Liver (tissue), 9 donors: ENCODE results near the gene ABHD15. TPM values are rescaled to one million over a fixed set of nuclear protein-coding genes. Genes with fewer than 3 reads are reported as not detected.

Experiments used
- DNase-seq: peaks from one replicate; pipeline ENCODE4 v3.0.0-alpha.2; 2017; ENCODE audit warnings: low spot score
- H3K27ac ChIP-seq, 2 donors: one replicate each; pipeline ENCODE4 v1.7.0; 2013; ENCODE audit warnings: inconsistent platforms in 2 of 2, low read length in 2 of 2, control low read depth in 1 of 2, low read depth in 1 of 2, mild to moderate bottlenecking in 1 of 2
- H3K27me3 ChIP-seq, 4 donors: one replicate each; pipeline versions ENCODE4 v1.6.1 to v1.7.0; 2013; ENCODE audit warnings: low read length in 3 of 4, inconsistent platforms in 1 of 4, mild to moderate bottlenecking in 1 of 4, moderate library complexity in 1 of 4; ENCODE audit not compliant: control insufficient read depth in 4 of 4, insufficient read depth in 4 of 4
- H3K36me3 ChIP-seq, 4 donors: one replicate each; pipeline versions ENCODE4 v1.6.1 to v1.7.0; 2013; ENCODE audit warnings: low read length in 3 of 4, mild to moderate bottlenecking in 3 of 4, low read depth in 1 of 4, moderate library complexity in 1 of 4; ENCODE audit not compliant: control insufficient read depth in 4 of 4, insufficient read depth in 3 of 4
- H3K4me1 ChIP-seq, 4 donors: one replicate each; pipeline versions ENCODE4 v1.6.1 to v1.7.0; 2013; ENCODE audit warnings: low read length in 3 of 4, mild to moderate bottlenecking in 3 of 4, moderate library complexity in 1 of 4; ENCODE audit not compliant: control insufficient read depth in 4 of 4, insufficient read depth in 4 of 4
- H3K4me3 ChIP-seq, 3 donors: one replicate each; pipeline versions ENCODE4 v1.6.1 to v1.7.0; 2013; ENCODE audit warnings: low read length in 3 of 3, control low read depth in 1 of 3, low read depth in 1 of 3, mild to moderate bottlenecking in 1 of 3
- H3K9ac ChIP-seq, 2 donors: one replicate each; pipeline ENCODE4 v1.7.0; 2013; ENCODE audit warnings: low read length in 2 of 2, mild to moderate bottlenecking in 2 of 2, moderate library complexity in 2 of 2, control low read depth in 1 of 2, low read depth in 1 of 2
- H3K9me3 ChIP-seq, 4 donors: one replicate each; pipeline versions ENCODE4 v1.6.1 to v1.7.0; 2013; ENCODE audit warnings: low read length in 3 of 4; ENCODE audit not compliant: control insufficient read depth in 4 of 4
- EGR1 ChIP-seq, 2 donors: IDR thresholded peaks; 2 replicates each; pipeline ENCODE4 v1.6.1; 2016 to 2018; ENCODE audit warnings: antibody characterized with exemption in 2 of 2, low read depth in 2 of 2
- FOXA1 ChIP-seq: IDR thresholded peaks from 2 replicates; pipeline ENCODE4 v1.6.1; 2016; ENCODE audit warnings: antibody characterized with exemption
- FOXA2 ChIP-seq: IDR thresholded peaks from 2 replicates; pipeline ENCODE4 v1.6.1; 2016; ENCODE audit warnings: antibody characterized with exemption
- GABPA ChIP-seq, 2 donors: IDR thresholded peaks in 1 of 2; conservative IDR thresholded peaks in 1 of 2; 2 replicates each; pipeline ENCODE4 v1.6.1; 2016; ENCODE audit warnings: antibody characterized with exemption in 2 of 2, mild to moderate bottlenecking in 1 of 2, moderate library complexity in 1 of 2
- HNF4A ChIP-seq, 2 donors: conservative IDR thresholded peaks; 2 replicates each; pipeline ENCODE4 v1.6.1; 2016; ENCODE audit warnings: antibody characterized with exemption in 2 of 2, mild to moderate bottlenecking in 2 of 2
- HNF4G ChIP-seq: IDR thresholded peaks from 2 replicates; pipeline ENCODE4 v1.6.1; 2016; ENCODE audit warnings: antibody characterized with exemption
- JUND ChIP-seq, 2 donors: IDR thresholded peaks; 2 replicates each; pipeline ENCODE4 v1.6.1; 2016; ENCODE audit warnings: antibody characterized with exemption in 2 of 2
- MAX ChIP-seq: IDR thresholded peaks from 2 replicates; pipeline ENCODE4 v1.6.1; 2016; ENCODE audit warnings: antibody characterized with exemption
- NR2F2 ChIP-seq: IDR thresholded peaks from 2 replicates; pipeline ENCODE4 v1.6.1; 2016; ENCODE audit warnings: antibody characterized with exemption
- RAD21 ChIP-seq, 2 donors: IDR thresholded peaks; 2 replicates each; pipeline ENCODE4 v1.6.1; 2016; ENCODE audit warnings: antibody characterized with exemption in 2 of 2, mild to moderate bottlenecking in 2 of 2
- RXRA ChIP-seq, 2 donors: IDR thresholded peaks; 2 replicates each; pipeline ENCODE4 v1.6.1; 2017 to 2018; ENCODE audit warnings: antibody characterized with exemption in 2 of 2, mild to moderate bottlenecking in 1 of 2
- SP1 ChIP-seq: IDR thresholded peaks from 2 replicates; pipeline ENCODE4 v1.6.1; 2018; ENCODE audit warnings: antibody characterized with exemption, mild to moderate bottlenecking
- TAF1 ChIP-seq: conservative IDR thresholded peaks from 2 replicates; pipeline ENCODE4 v1.6.1; 2016; ENCODE audit warnings: antibody characterized with exemption, mild to moderate bottlenecking
- YY1 ChIP-seq: IDR thresholded peaks from 2 replicates; pipeline ENCODE4 v1.6.1; 2016; ENCODE audit warnings: antibody characterized with exemption, mild to moderate bottlenecking
- WGBS: extraction: QIAGEN DNeasy Blood & Tissue Kit; methylation state at CpG from one replicate; pipeline ENCODE4 v1.1.7; 2013; 5-methylcytosine and 5-hydroxymethylcytosine counted together
- polyA plus RNA-seq, 2 donors: library from polyadenylated mRNA; stranded (reverse) in 1 of 2; unstranded in 1 of 2; fragments of 200-250 nt in 1 of 2; fragments of >200 nt in 1 of 2; fragmentation: Nextera tagmentation in 1 of 2; extraction: Ambion mirVana in 1 of 2; gene quantifications; one replicate each; pipeline versions ENCODE4 v1.2.1 to v1.2.3, GENCODE V29; 2013 to 2015
- total RNA-seq, 2 donors: library from RNA; depleted of rRNA; stranded (reverse); fragments of >200 nt; gene quantifications; one replicate each; pipeline ENCODE4 v1.2.3, GENCODE V29; 2014
- TF ChIP-seq, protein P1 (sequence below): IDR thresholded peaks from 2 replicates; pipeline ENCODE4 v1.6.1; 2016; ENCODE audit warnings: antibody characterized with exemption, mild to moderate bottlenecking
- TF ChIP-seq, protein P2 (sequence below): IDR thresholded peaks from 2 replicates; pipeline ENCODE4 v1.6.1; 2016; ENCODE audit warnings: antibody characterized with exemption
- TF ChIP-seq, protein P3 (sequence below): IDR thresholded peaks from 2 replicates; pipeline ENCODE4 v1.6.1; 2016; ENCODE audit warnings: antibody characterized with exemption
- TF ChIP-seq, protein P4 (sequence below): fragments of 150-350 bp; IDR thresholded peaks from 2 replicates; pipeline ENCODE4 v1.5.1; 2017; ENCODE audit warnings: improper control_type of control experiment, low read depth, low read length; ENCODE audit not compliant: missing input control
- donor health status: healthy.
- donor health status: healthy.
- donor health status: healthy.
- donor health status: healthy.
- donor health status: healthy.

ABHD15 gene
- total and polyA plus RNA-seq, 4 donors: 5.6 to 25.7 (median 10.6) TPM

DNA sequence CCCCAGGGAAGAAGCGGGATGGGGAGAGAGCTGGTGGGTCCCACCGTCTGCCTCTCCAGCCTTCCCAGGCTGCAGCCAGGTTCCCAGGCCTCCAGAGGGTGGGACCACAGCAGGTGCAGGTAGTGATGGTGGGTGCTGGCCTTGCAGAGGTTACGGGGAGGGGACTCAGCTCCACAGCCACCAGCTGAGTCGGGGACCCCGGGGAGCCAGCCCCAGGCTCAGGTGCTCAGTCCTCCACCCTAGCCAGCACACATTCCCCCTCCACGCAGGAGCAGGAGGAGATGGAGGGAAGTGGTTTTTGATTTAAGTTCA lies 6.7 kb upstream of the ABHD15 start (continued):
- TF ChIP-seq, protein P1, sequence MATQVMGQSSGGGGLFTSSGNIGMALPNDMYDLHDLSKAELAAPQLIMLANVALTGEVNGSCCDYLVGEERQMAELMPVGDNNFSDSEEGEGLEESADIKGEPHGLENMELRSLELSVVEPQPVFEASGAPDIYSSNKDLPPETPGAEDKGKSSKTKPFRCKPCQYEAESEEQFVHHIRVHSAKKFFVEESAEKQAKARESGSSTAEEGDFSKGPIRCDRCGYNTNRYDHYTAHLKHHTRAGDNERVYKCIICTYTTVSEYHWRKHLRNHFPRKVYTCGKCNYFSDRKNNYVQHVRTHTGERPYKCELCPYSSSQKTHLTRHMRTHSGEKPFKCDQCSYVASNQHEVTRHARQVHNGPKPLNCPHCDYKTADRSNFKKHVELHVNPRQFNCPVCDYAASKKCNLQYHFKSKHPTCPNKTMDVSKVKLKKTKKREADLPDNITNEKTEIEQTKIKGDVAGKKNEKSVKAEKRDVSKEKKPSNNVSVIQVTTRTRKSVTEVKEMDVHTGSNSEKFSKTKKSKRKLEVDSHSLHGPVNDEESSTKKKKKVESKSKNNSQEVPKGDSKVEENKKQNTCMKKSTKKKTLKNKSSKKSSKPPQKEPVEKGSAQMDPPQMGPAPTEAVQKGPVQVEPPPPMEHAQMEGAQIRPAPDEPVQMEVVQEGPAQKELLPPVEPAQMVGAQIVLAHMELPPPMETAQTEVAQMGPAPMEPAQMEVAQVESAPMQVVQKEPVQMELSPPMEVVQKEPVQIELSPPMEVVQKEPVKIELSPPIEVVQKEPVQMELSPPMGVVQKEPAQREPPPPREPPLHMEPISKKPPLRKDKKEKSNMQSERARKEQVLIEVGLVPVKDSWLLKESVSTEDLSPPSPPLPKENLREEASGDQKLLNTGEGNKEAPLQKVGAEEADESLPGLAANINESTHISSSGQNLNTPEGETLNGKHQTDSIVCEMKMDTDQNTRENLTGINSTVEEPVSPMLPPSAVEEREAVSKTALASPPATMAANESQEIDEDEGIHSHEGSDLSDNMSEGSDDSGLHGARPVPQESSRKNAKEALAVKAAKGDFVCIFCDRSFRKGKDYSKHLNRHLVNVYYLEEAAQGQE: no peak

DNA sequence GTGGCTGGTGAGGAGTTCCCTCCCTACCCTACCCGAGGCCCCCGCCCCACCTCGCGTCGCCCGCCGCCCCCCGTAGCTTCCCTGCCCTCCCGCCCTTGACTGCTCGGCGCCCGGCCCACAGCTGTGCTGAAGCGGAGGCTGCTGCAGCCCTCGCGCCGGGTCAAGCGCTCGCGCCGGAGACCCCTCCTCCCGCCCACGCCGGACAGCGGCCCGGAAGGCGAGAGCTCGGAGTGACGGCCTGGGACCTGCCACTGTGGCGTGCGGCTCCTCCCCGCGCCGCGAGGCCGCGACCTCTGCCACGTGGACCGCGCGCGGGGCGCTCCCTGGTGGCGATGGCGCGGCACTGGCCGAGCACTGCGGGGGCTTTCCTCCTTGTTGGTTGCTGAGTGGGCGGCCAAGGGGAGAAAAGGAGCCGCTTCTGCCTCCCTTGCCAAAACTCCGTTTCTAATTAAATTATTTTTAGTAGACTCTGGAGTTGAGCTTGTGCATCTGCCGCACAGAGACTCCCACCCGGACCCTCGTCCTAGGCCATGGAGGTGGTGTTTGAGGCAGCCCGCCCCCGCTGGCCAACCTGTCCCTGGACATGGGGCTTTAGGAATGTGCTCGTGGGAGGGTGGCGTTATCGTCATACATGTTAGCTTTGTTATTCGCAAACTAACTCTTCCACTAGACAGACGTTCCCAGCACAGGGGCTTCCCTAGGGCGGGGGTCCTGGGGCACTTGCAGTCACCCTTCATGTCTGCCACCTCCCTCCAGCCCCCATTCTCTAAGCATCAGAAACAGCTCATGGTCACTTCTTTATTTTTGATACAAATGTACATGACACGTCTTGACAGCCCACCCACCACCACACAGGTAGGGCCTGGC lies 6.1 kb upstream of the ABHD15 start:
- H3K4me3 ChIP-seq: peak overlapping the region in 1 of 3 donors; percentile 42
- TF ChIP-seq EGR1 (IDR thresholded peaks at IDR 0.05; ENCODE audit: low read depth in 2 of 2): peak; percentile 61 to 85
- no peak for TF ChIP-seq JUND (IDR thresholded peaks at IDR 0.05)
- no peak for TF ChIP-seq TAF1
- TF ChIP-seq SP1: no peak
- TF ChIP-seq, protein P2, sequence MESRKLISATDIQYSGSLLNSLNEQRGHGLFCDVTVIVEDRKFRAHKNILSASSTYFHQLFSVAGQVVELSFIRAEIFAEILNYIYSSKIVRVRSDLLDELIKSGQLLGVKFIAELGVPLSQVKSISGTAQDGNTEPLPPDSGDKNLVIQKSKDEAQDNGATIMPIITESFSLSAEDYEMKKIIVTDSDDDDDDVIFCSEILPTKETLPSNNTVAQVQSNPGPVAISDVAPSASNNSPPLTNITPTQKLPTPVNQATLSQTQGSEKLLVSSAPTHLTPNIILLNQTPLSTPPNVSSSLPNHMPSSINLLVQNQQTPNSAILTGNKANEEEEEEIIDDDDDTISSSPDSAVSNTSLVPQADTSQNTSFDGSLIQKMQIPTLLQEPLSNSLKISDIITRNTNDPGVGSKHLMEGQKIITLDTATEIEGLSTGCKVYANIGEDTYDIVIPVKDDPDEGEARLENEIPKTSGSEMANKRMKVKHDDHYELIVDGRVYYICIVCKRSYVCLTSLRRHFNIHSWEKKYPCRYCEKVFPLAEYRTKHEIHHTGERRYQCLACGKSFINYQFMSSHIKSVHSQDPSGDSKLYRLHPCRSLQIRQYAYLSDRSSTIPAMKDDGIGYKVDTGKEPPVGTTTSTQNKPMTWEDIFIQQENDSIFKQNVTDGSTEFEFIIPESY: no peak
- TF ChIP-seq, protein P3, sequence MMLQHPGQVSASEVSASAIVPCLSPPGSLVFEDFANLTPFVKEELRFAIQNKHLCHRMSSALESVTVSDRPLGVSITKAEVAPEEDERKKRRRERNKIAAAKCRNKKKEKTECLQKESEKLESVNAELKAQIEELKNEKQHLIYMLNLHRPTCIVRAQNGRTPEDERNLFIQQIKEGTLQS: no peak
- TF ChIP-seq HNF4G: no peak
- TF ChIP-seq, protein P1: no peak
- no peak for TF ChIP-seq YY1
- no peak for TF ChIP-seq HNF4A (conservative IDR thresholded peaks at IDR 0.05)
- TF ChIP-seq, protein P4, sequence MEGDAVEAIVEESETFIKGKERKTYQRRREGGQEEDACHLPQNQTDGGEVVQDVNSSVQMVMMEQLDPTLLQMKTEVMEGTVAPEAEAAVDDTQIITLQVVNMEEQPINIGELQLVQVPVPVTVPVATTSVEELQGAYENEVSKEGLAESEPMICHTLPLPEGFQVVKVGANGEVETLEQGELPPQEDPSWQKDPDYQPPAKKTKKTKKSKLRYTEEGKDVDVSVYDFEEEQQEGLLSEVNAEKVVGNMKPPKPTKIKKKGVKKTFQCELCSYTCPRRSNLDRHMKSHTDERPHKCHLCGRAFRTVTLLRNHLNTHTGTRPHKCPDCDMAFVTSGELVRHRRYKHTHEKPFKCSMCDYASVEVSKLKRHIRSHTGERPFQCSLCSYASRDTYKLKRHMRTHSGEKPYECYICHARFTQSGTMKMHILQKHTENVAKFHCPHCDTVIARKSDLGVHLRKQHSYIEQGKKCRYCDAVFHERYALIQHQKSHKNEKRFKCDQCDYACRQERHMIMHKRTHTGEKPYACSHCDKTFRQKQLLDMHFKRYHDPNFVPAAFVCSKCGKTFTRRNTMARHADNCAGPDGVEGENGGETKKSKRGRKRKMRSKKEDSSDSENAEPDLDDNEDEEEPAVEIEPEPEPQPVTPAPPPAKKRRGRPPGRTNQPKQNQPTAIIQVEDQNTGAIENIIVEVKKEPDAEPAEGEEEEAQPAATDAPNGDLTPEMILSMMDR: peak; percentile 73
- no peak for TF ChIP-seq FOXA2
- TF ChIP-seq RXRA (IDR thresholded peaks at IDR 0.05): no peak
- no peak for TF ChIP-seq MAX
- peak; percentile 21 to 61 for TF ChIP-seq RAD21 (IDR thresholded peaks at IDR 0.05)
- no peak for TF ChIP-seq GABPA (IDR thresholded peaks at IDR 0.05 in 1 of 2, conservative IDR thresholded peaks at IDR 0.05 in 1 of 2)
- no peak for TF ChIP-seq FOXA1
- no peak for TF ChIP-seq NR2F2
- H3K4me1 ChIP-seq: peaks cover 21 to 59% (median 48%) of the 10 kb centered on the region in 4 donors
- peak; percentile 67 for DNase-seq
- H3K27me3 ChIP-seq: no peaks in the 10 kb centered on the region
- peak overlapping the region; percentile 53 to 72 for H3K27ac ChIP-seq
- H3K9me3 ChIP-seq: no peaks in the 10 kb centered on the region
- H3K36me3 ChIP-seq: peaks cover 2 to 18% (median 4%) of the 10 kb centered on the region in 4 donors
- H3K9ac ChIP-seq: no peak overlapping the region
- WGBS: 31% methylated on average over 62 of the region's 62 CpGs
